Neural cell (in vitro differentiated cells): Measurements from ENCODE around the gene PRSS16. TPM values are rescaled to one million over a fixed set of nuclear protein-coding genes. Genes with fewer than 3 reads are reported as not detected.

ENCODE experiments used
- H2AFZ ChIP-seq: fragments of 200-600, 300-800 bp; sonication (generic), shearing (Covaris generic); 2 replicates; pipeline ENCODE4 v1.6.0; 2014; ENCODE audit warnings: low read depth, mild to moderate bottlenecking, antibody characterized with exemption, low read length, moderate library complexity
- H3F3A ChIP-seq: fragments of 200-600 bp; shearing (Covaris generic); 2 replicates; pipeline ENCODE4 v1.6.1; 2016; ENCODE audit warnings: mild to moderate bottlenecking, moderate library complexity, mixed read lengths, antibody characterized with exemption, low read length; ENCODE audit not compliant: insufficient read depth, poor library complexity, severe bottlenecking
- H3K27ac ChIP-seq: fragments of 200-600, 300-800 bp; sonication (generic), shearing (Covaris generic); 2 replicates; pipeline ENCODE4 v1.5.1; 2014; ENCODE audit warnings: mild to moderate bottlenecking, low read length, moderate library complexity
- H3K27me3 ChIP-seq: fragments of 300-800, 200-600 bp; sonication (generic), shearing (Covaris generic); 2 replicates; pipeline ENCODE4 v1.6.0; 2014; ENCODE audit warnings: mild to moderate bottlenecking, low read depth, low read length, moderate library complexity; ENCODE audit not compliant: insufficient read depth
- H3K36me3 ChIP-seq: fragments of 300-800, 200-600 bp; sonication (generic), shearing (Covaris generic); 2 replicates; pipeline ENCODE4 v1.5.1; 2014; ENCODE audit warnings: mild to moderate bottlenecking, antibody characterized with exemption, low read length, moderate library complexity; ENCODE audit not compliant: insufficient read depth
- H3K4me2 ChIP-seq: fragments of 300-800, 200-600 bp; sonication (generic), shearing (Covaris generic); 2 replicates; pipeline ENCODE4 v1.6.0; 2014; ENCODE audit warnings: mild to moderate bottlenecking, low read length
- H3K4me3 ChIP-seq: fragments of 300-800, 200-600 bp; sonication (generic), shearing (Covaris generic); 2 replicates; pipeline ENCODE4 v1.5.1; 2014; ENCODE audit warnings: mild to moderate bottlenecking, low read length, moderate library complexity
- H3K79me2 ChIP-seq: fragments of 200-600 bp; shearing (Covaris generic); replicated peaks from 2 replicates; pipeline ENCODE4 v1.6.0; 2014; ENCODE audit warnings: mild to moderate bottlenecking, low read length, moderate library complexity; ENCODE audit not compliant: insufficient read depth
- H3K9ac ChIP-seq: fragments of 300-800, 200-600 bp; sonication (generic), shearing (Covaris generic); 2 replicates; pipeline ENCODE4 v1.6.1; 2016; ENCODE audit warnings: mild to moderate bottlenecking, low read length, mixed read lengths
- H3K9me2 ChIP-seq: fragments of 200-600 bp; shearing (Covaris generic); 2 replicates; pipeline ENCODE4 v1.6.1; 2016; ENCODE audit warnings: mild to moderate bottlenecking, low read length, mixed read lengths; ENCODE audit not compliant: insufficient read depth
- H3K9me3 ChIP-seq: fragments of 200-600, 300-800 bp; sonication (generic), shearing (Covaris generic); 2 replicates; pipeline ENCODE4 v1.6.1; 2016; ENCODE audit warnings: mild to moderate bottlenecking, mixed run types, low read length, moderate library complexity, mixed read lengths
- H4K20me1 ChIP-seq: fragments of 200-600 bp; shearing (Covaris generic); 2 replicates; pipeline ENCODE4 v1.6.1; 2016; ENCODE audit warnings: mild to moderate bottlenecking, mixed run types; ENCODE audit not compliant: insufficient read depth
- EP300 ChIP-seq: fragments of 450-650 bp; conservative IDR thresholded peaks from 2 replicates; pipeline ENCODE4 v1.6.1; 2014; ENCODE audit warnings: antibody characterized with exemption, mild to moderate bottlenecking, moderate library complexity; ENCODE audit not compliant: poor library complexity, severe bottlenecking
- EZH2 ChIP-seq: fragments of 200-600, 300-800 bp; shearing (Covaris generic), sonication (generic); IDR thresholded peaks from 2 replicates; pipeline ENCODE4 v1.6.1; 2014; ENCODE audit warnings: antibody characterized with exemption, low read length, borderline replicate concordance, mild to moderate bottlenecking; ENCODE audit not compliant: insufficient read depth, poor library complexity, severe bottlenecking
- MXI1 ChIP-seq: fragments of 450-650 bp; conservative IDR thresholded peaks from 2 replicates; pipeline ENCODE4 v1.6.1; 2014; ENCODE audit warnings: antibody characterized with exemption, mild to moderate bottlenecking; ENCODE audit not compliant: poor library complexity, severe bottlenecking
- POLR2AphosphoS5 ChIP-seq: IDR thresholded peaks from 2 replicates; pipeline ENCODE4 v1.6.1; 2012
- RAD21 ChIP-seq: fragments of 450-650 bp; conservative IDR thresholded peaks from 2 replicates; pipeline ENCODE4 v1.6.1; 2014; ENCODE audit warnings: antibody characterized with exemption, mild to moderate bottlenecking, moderate library complexity
- SMC3 ChIP-seq: fragments of 450-650 bp; conservative IDR thresholded peaks from 2 replicates; pipeline ENCODE4 v1.6.1; 2014; ENCODE audit warnings: antibody characterized with exemption, mild to moderate bottlenecking, moderate library complexity; ENCODE audit not compliant: poor library complexity
- TAF1 ChIP-seq: IDR thresholded peaks from 2 replicates; pipeline ENCODE4 v1.6.1; 2012; ENCODE audit warnings: low read depth
- polyA plus RNA-seq: library from polyadenylated mRNA; depleted of rRNA; stranded (reverse); fragments of >200 nt; gene quantifications from 2 replicates; pipeline ENCODE4 v1.2.3, GENCODE V29; 2014
- TF ChIP-seq, protein P1 (sequence below): fragments of 450-650 bp; IDR thresholded peaks from 2 replicates; pipeline ENCODE4 v1.5.1; 2014; ENCODE audit warnings: antibody characterized with exemption, mild to moderate bottlenecking, moderate library complexity; ENCODE audit not compliant: poor library complexity, severe bottlenecking
- TF ChIP-seq, protein P2 (sequence below): IDR thresholded peaks from 2 replicates; pipeline ENCODE4 v1.6.1; 2012; ENCODE audit warnings: borderline replicate concordance

Gene PRSS16
- polyA plus RNA-seq, 1 donor from 2014 or later: not detected

DNA sequence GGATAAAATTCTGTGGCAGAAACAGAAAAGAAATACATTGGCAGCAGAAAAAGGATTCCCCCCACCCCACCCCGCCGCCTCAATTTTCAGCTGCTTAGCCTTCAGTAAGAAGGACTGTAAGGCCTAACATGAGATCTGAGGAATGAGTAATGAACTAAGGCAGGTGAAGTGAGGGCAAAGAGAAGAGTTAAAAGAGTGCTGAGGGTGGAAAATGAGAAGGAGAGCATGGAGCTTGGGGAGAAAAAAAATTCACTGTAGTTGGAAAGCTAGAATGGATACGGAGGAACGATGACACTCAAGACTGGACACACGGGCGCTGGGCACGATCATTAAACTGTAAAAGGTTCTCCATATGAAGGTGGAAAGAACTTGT lies 50.0 kb downstream of the PRSS16 start:
- H4K20me1 ChIP-seq: no peaks in the 10 kb centered on the region
- no peaks in the 10 kb centered on the region for H3F3A ChIP-seq
- H2AFZ ChIP-seq: no peak overlapping the region
- H3K27me3 ChIP-seq: peaks cover 83% of the 10 kb centered on the region
- H3K9ac ChIP-seq: no peak overlapping the region
- no peaks in the 10 kb centered on the region for H3K36me3 ChIP-seq
- H3K9me3 ChIP-seq: peaks cover 13% of the 10 kb centered on the region
- H3K4me2 ChIP-seq: no peak overlapping the region
- no peaks in the 10 kb centered on the region for H3K79me2 ChIP-seq
- no peak overlapping the region for H3K27ac ChIP-seq
- no peaks in the 10 kb centered on the region for H3K9me2 ChIP-seq
- TF ChIP-seq EZH2 (no peak), MXI1 (no peak), SMC3 (no peak), POLR2AphosphoS5 (no peak), RAD21 (no peak), EP300 (no peak), TAF1 (no peak)
- TF ChIP-seq, protein P1, sequence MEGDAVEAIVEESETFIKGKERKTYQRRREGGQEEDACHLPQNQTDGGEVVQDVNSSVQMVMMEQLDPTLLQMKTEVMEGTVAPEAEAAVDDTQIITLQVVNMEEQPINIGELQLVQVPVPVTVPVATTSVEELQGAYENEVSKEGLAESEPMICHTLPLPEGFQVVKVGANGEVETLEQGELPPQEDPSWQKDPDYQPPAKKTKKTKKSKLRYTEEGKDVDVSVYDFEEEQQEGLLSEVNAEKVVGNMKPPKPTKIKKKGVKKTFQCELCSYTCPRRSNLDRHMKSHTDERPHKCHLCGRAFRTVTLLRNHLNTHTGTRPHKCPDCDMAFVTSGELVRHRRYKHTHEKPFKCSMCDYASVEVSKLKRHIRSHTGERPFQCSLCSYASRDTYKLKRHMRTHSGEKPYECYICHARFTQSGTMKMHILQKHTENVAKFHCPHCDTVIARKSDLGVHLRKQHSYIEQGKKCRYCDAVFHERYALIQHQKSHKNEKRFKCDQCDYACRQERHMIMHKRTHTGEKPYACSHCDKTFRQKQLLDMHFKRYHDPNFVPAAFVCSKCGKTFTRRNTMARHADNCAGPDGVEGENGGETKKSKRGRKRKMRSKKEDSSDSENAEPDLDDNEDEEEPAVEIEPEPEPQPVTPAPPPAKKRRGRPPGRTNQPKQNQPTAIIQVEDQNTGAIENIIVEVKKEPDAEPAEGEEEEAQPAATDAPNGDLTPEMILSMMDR: no peak
- H3K4me3 ChIP-seq: no peak overlapping the region

DNA sequence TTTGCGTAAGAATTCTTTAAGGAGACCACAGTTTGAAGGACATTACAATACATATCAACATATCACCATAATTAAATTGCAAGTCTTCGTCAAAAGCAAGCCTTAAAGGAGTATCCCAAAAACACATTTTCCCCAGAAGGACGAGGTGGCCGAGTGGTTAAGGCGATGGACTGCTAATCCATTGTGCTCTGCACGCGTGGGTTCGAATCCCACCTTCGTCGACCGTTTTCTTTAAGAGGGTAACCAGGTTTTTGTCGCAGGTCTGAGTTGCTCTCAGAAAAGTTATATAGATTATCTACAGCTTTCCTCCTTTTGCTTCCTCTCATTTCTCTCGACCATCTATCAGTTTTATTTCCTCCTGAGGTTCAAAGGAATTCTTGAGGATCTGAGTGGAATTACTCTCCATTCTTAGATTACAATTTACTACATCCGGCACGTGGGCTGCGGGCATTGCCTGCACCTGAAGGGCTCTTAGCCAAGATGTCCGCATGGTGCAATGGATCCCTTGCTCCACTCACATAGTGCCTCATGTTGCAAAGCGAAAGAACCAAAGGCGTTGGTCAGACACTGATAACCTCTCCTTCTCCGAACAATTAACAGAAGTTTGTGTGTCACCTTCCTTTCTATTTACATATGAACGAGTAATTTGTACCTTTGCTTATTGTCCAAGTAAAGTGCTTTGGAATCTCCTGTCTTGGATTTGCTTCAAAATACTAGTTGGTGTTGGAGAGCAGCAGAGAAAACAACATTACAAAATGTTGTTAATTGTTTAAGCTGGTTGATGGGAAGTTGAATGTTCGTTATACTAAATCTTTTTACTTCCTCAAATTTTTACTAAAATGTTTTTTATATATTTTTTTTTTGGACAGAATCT lies 50.6 kb downstream of the PRSS16 start:
- Histone ChIP-seq H3K4me2 (no peak overlapping the region), H4K20me1 (no peaks in the 10 kb centered on the region), H3F3A (no peaks in the 10 kb centered on the region), H3K4me3 (no peak overlapping the region), H2AFZ (no peak overlapping the region), H3K9me2 (no peaks in the 10 kb centered on the region), H3K79me2 (no peaks in the 10 kb centered on the region), H3K9ac (no peak overlapping the region), H3K9me3 (peaks cover 12% of the 10 kb centered on the region), H3K36me3 (no peaks in the 10 kb centered on the region), H3K27ac (no peak overlapping the region), H3K27me3 (peaks cover 76% of the 10 kb centered on the region)
- TF ChIP-seq, protein P2, sequence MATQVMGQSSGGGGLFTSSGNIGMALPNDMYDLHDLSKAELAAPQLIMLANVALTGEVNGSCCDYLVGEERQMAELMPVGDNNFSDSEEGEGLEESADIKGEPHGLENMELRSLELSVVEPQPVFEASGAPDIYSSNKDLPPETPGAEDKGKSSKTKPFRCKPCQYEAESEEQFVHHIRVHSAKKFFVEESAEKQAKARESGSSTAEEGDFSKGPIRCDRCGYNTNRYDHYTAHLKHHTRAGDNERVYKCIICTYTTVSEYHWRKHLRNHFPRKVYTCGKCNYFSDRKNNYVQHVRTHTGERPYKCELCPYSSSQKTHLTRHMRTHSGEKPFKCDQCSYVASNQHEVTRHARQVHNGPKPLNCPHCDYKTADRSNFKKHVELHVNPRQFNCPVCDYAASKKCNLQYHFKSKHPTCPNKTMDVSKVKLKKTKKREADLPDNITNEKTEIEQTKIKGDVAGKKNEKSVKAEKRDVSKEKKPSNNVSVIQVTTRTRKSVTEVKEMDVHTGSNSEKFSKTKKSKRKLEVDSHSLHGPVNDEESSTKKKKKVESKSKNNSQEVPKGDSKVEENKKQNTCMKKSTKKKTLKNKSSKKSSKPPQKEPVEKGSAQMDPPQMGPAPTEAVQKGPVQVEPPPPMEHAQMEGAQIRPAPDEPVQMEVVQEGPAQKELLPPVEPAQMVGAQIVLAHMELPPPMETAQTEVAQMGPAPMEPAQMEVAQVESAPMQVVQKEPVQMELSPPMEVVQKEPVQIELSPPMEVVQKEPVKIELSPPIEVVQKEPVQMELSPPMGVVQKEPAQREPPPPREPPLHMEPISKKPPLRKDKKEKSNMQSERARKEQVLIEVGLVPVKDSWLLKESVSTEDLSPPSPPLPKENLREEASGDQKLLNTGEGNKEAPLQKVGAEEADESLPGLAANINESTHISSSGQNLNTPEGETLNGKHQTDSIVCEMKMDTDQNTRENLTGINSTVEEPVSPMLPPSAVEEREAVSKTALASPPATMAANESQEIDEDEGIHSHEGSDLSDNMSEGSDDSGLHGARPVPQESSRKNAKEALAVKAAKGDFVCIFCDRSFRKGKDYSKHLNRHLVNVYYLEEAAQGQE: no peak
- TF ChIP-seq POLR2AphosphoS5: no peak
- no peak for TF ChIP-seq EZH2
- TF ChIP-seq MXI1: no peak
